H1 (cell line): Measurements from ENCODE around the gene SLITRK4. TPM values are rescaled to one million over a fixed set of nuclear protein-coding genes. Genes with fewer than 3 reads are reported as not detected.

ENCODE experiments used
- KDM5A ChIP-seq: fragments of 200-600 bp; IDR thresholded peaks from 2 replicates; pipeline ENCODE4 v1.7.1; 2012; ENCODE audit warnings: mild to moderate bottlenecking, low read length, inconsistent platforms, mixed read lengths
- POU5F1 ChIP-seq: IDR thresholded peaks from 2 replicates; pipeline ENCODE4 v1.6.1; 2011; ENCODE audit warnings: low read depth, mild to moderate bottlenecking, low read length, moderate library complexity
- SAP30 ChIP-seq: fragments of 300-600 bp; sonication (generic); IDR thresholded peaks from 2 replicates; pipeline ENCODE4 v1.7.1; 2012; ENCODE audit warnings: low read length, moderate library complexity, mild to moderate bottlenecking, inconsistent platforms; ENCODE audit not compliant: insufficient read depth, insufficient replicate concordance
- USF2 ChIP-seq: IDR thresholded peaks from 2 replicates; pipeline ENCODE4 v1.6.1; 2011; ENCODE audit warnings: low read length, improper control_type of control experiment
- YY1 ChIP-seq: IDR thresholded peaks from 2 replicates; pipeline ENCODE4 v1.6.1; 2011; ENCODE audit warnings: low read depth, mild to moderate bottlenecking, low read length
- polyA plus RNA-seq, 7 experiments: library from polyadenylated mRNA; depleted of rRNA in 3 of 7; stranded (reverse) in 5 of 7; unstranded in 2 of 7; fragments of >200 nt in 5 of 7; fragments of 200-250 nt in 2 of 7; gene quantifications; 1 replicate in 5 of 7; 2 replicates in 1 of 7; 4 replicates in 1 of 7; pipeline versions ENCODE4 v1.2.1 to v1.2.3, GENCODE V29; 2011 to 2013; ENCODE audit warnings: missing spikeins in 2 of 7, mixed read lengths in 2 of 7
- total RNA-seq: library from RNA; stranded (reverse); fragmentation: NEBNext Ultra II Directional; extraction: Animal tissue kit (Norgen Biotek cat#: 25700); gene quantifications from 2 replicates; pipeline ENCODE4 v1.2.1, GENCODE V29; 2021

SLITRK4 gene
- total and polyA plus RNA-seq, 2 of the 8 experiments (the other 6 are each of a cell fraction or from before 2014, with no cell fraction given), result 3.1 to 8.2 TPM

GRCh38 chrX:143636831-143637230 is 930 bp upstream of the SLITRK4 start (continued):
- TF ChIP-seq POU5F1 (no peak), SAP30 (no peak), KDM5A (no peak), YY1 (no peak), USF2 (no peak)
